Thyroid gland (tissue), 4 donors: ENCODE data around the gene CADPS.

ENCODE experiments used
- CTCF ChIP-seq, 6 experiments: fragments of 200-600 bp in 3 of 6; fragments of 450-650 bp in 3 of 6; sonication (generic) in 3 of 6; IDR thresholded peaks; one replicate each; pipeline ENCODE4 v1.5.1; 2016 to 2019; ENCODE audit warnings: antibody characterized with exemption in 6 of 6, mild to moderate bottlenecking in 2 of 6, inconsistent platforms in 1 of 6, moderate library complexity in 1 of 6
- POLR2A ChIP-seq, 2 donors: fragments of 450-650 bp; IDR thresholded peaks; one replicate each; pipeline ENCODE4 v1.6.1; 2017; ENCODE audit warnings: antibody characterized with exemption in 2 of 2, mild to moderate bottlenecking in 2 of 2, moderate library complexity in 1 of 2

- TF ChIP-seq POLR2A (IDR thresholded peaks at IDR 0.05) (no peak), CTCF (IDR thresholded peaks at IDR 0.05) (no peak)
Measured at GRCh38 chr3:62798000-62798399, 77.2 kb downstream of the CADPS start.
